SK-N-SH (cell line): ENCODE results near the gene MYO18B. TPM values are rescaled to one million over a fixed set of nuclear protein-coding genes. Genes with fewer than 3 reads are reported as not detected.

Source experiments
- CTCF ChIA-PET: fragments of 300-600, 350-600 bp; formaldehyde crosslinking; extraction: SDS; loops from one replicate; lab custom pipeline; 2021; lab: Yijun Ruan, JAX
- POLR2A ChIA-PET: fragments of 350-600 bp; sonication (Branson Sonifier 250); formaldehyde crosslinking; extraction: SDS; loops from one replicate; lab custom pipeline; 2020; ENCODE audit warnings: antibody characterized with exemption, inconsistent platforms; lab: Yijun Ruan, JAX
- DNase-seq: peaks from one replicate; pipeline ENCODE4 v3.0.0; 2012
- H2AFZ ChIP-seq: fragments of 200-600 bp; sonication (generic); 2 replicates; pipeline ENCODE4 v1.8.1; 2016; ENCODE audit warnings: antibody characterized with exemption, mild to moderate bottlenecking, low read depth
- H3F3A ChIP-seq: fragments of 200-600 bp; sonication (generic); replicated peaks from 2 replicates; pipeline ENCODE3; 2016; ENCODE audit warnings: antibody characterized with exemption, mild to moderate bottlenecking; ENCODE audit not compliant: insufficient read depth
- H3K27ac ChIP-seq, 2 experiments: fragments of 200-500 bp in 1 of 2; fragments of 200-600 bp in 1 of 2; sonication (Bioruptor generic) in 1 of 2; sonication (generic), shearing (Covaris generic) in 1 of 2; 2 replicates each; pipeline versions ENCODE4 v1.5.1 to v1.6.1; 2014 to 2016; ENCODE audit warnings: low read depth in 2 of 2, inconsistent platforms in 1 of 2, low read length in 1 of 2, mild to moderate bottlenecking in 1 of 2, mixed read lengths in 1 of 2
- H3K27me3 ChIP-seq: fragments of 200-600 bp; sonication (generic), shearing (Covaris generic); 2 replicates; pipeline ENCODE4 v1.6.1; 2016; ENCODE audit warnings: mixed run types; ENCODE audit not compliant: insufficient read depth
- H3K36me3 ChIP-seq, 2 experiments: fragments of 200-500 bp in 1 of 2; fragments of 200-600 bp in 1 of 2; sonication (Bioruptor generic) in 1 of 2; sonication (generic) in 1 of 2; replicated peaks in 1 of 2; 2 replicates each; pipeline versions ENCODE3 to v1.5.1; 2014 to 2016; ENCODE audit warnings: low read length in 1 of 2, mild to moderate bottlenecking in 1 of 2; ENCODE audit not compliant: insufficient read depth in 2 of 2, control insufficient read depth in 1 of 2
- H3K4me1 ChIP-seq, 2 experiments: fragments of 200-500 bp in 1 of 2; fragments of 200-600 bp in 1 of 2; sonication (Bioruptor generic) in 1 of 2; sonication (generic), shearing (Covaris generic) in 1 of 2; 2 replicates each; pipeline versions ENCODE4 v1.5.1 to v1.6.1; 2014 to 2016; ENCODE audit warnings: low read depth in 1 of 2, low read length in 1 of 2, mixed run types in 1 of 2; ENCODE audit not compliant: insufficient read depth in 2 of 2, control insufficient read depth in 1 of 2
- H3K4me2 ChIP-seq: fragments of 200-600 bp; sonication (generic), shearing (Covaris generic); 2 replicates; pipeline ENCODE4 v1.6.1; 2017; ENCODE audit warnings: mixed run types
- H3K4me3 ChIP-seq, 2 experiments: fragments of 200-500 bp in 1 of 2; fragments of 200-600 bp in 1 of 2; sonication (Bioruptor generic) in 1 of 2; sonication (generic), shearing (Covaris generic) in 1 of 2; 2 replicates each; pipeline versions ENCODE4 v1.5.1 to v1.8.1; 2014 to 2016; ENCODE audit warnings: low read depth in 2 of 2, inconsistent platforms in 1 of 2, low read length in 1 of 2, mild to moderate bottlenecking in 1 of 2, mixed read lengths in 1 of 2, moderate library complexity in 1 of 2
- H3K79me2 ChIP-seq: fragments of 200-600 bp; sonication (generic); 2 replicates; pipeline ENCODE4 v1.8.1; 2017; ENCODE audit warnings: mild to moderate bottlenecking; ENCODE audit not compliant: insufficient read depth
- H3K9ac ChIP-seq: fragments of 200-600 bp; sonication (generic); 2 replicates; pipeline ENCODE4 v1.6.1; 2017; ENCODE audit warnings: mixed run types
- H3K9me2 ChIP-seq: fragments of 200-600 bp; sonication (generic); 2 replicates; pipeline ENCODE4 v1.6.1; 2017; ENCODE audit warnings: mixed run types
- H3K9me3 ChIP-seq: fragments of 200-600 bp; sonication (generic); 2 replicates; pipeline ENCODE4 v1.6.1; 2017; ENCODE audit warnings: mixed run types, mild to moderate bottlenecking, moderate library complexity
- H4K20me1 ChIP-seq: fragments of 200-600 bp; sonication (generic); 2 replicates; pipeline ENCODE4 v1.6.1; 2017; ENCODE audit warnings: mild to moderate bottlenecking, mixed run types; ENCODE audit not compliant: insufficient read depth
- CHD2 ChIP-seq: fragments of 150-350 bp; IDR thresholded peaks from 2 replicates; pipeline ENCODE4 v1.6.1; 2018; ENCODE audit warnings: low read length; ENCODE audit not compliant: partially characterized antibody
- ELF1 ChIP-seq: IDR thresholded peaks from 2 replicates; pipeline ENCODE4 v1.4.0; 2012
- EZH2phosphoT487 ChIP-seq: fragments of 200-600 bp; sonication (generic); IDR thresholded peaks from 2 replicates; pipeline ENCODE4 v1.6.1; 2017; ENCODE audit warnings: low read depth, mixed run types, mild to moderate bottlenecking, antibody characterized with exemption, moderate library complexity, borderline replicate concordance
- FOSL2 ChIP-seq: IDR thresholded peaks from 2 replicates; pipeline ENCODE4 v1.4.0; 2012; ENCODE audit warnings: low read depth, mild to moderate bottlenecking, moderate library complexity, borderline replicate concordance
- FOXM1 ChIP-seq: IDR thresholded peaks from 2 replicates; pipeline ENCODE4 v1.4.0; 2012; ENCODE audit warnings: low read depth, mild to moderate bottlenecking
- GATA2 ChIP-seq: sonication (generic); formaldehyde crosslinking; IDR thresholded peaks from 2 replicates; pipeline ENCODE4 v1.5.0; 2020; ENCODE audit warnings: mild to moderate bottlenecking, missing genetic modification reagents
- JUND ChIP-seq: IDR thresholded peaks from 2 replicates; pipeline ENCODE4 v1.4.0; 2012
- MAX ChIP-seq: IDR thresholded peaks from 2 replicates; pipeline ENCODE4 v1.4.0; 2012; ENCODE audit warnings: low read depth
- NFIC ChIP-seq: IDR thresholded peaks from 2 replicates; pipeline ENCODE4 v1.4.0; 2012; ENCODE audit warnings: borderline replicate concordance
- NRF1 ChIP-seq: IDR thresholded peaks from 2 replicates; pipeline ENCODE4 v1.6.1; 2012; ENCODE audit warnings: low read depth, mild to moderate bottlenecking, low read length
- RFX5 ChIP-seq: IDR thresholded peaks from 2 replicates; pipeline ENCODE4 v1.6.1; 2012; ENCODE audit warnings: mild to moderate bottlenecking, improper control_type of control experiment, low read length
- SIN3A ChIP-seq: IDR thresholded peaks from 2 replicates; pipeline ENCODE4 v1.6.1; 2012; ENCODE audit warnings: low read depth, mild to moderate bottlenecking, low read length, moderate library complexity, borderline replicate concordance
- SMC3 ChIP-seq: IDR thresholded peaks from 2 replicates; pipeline ENCODE4 v1.6.1; 2012; ENCODE audit warnings: low read depth, low read length, improper control_type of control experiment
- TCF12 ChIP-seq: IDR thresholded peaks from 2 replicates; pipeline ENCODE4 v1.4.0; 2012
- WGBS: methylation state at CpG from one replicate; pipeline ENCODE4 v1.1.6; 2017; ENCODE audit warnings: low lambda C conversion rate; 5-methylcytosine and 5-hydroxymethylcytosine counted together
- polyA plus RNA-seq, 3 experiments: library from polyadenylated mRNA; depleted of rRNA; stranded (reverse); fragments of >200 nt; gene quantifications; 2 replicates each; pipeline ENCODE4 v1.2.3, GENCODE V29; 2012
- TF ChIP-seq, protein P1 (sequence below): fragments of 200-600 bp; sonication (generic); IDR thresholded peaks from 2 replicates; pipeline ENCODE4 v1.6.1; 2017; ENCODE audit warnings: antibody characterized with exemption, mild to moderate bottlenecking, moderate library complexity
- TF ChIP-seq, protein P2 (sequence below): IDR thresholded peaks from 2 replicates; pipeline ENCODE4 v1.4.0; 2012; ENCODE audit warnings: low read depth, borderline replicate concordance
- TF ChIP-seq, protein P3 (sequence below): IDR thresholded peaks from 2 replicates; pipeline ENCODE4; 2012
- TF ChIP-seq, protein P4 (sequence below): fragments of 150-350 bp; IDR thresholded peaks from 2 replicates; pipeline ENCODE4 v1.6.1; 2017; ENCODE audit warnings: antibody characterized with exemption, low read length, low read depth, borderline replicate concordance

The MYO18B gene
- polyA plus RNA-seq, 1 of the 3 experiments (the other 2 are of a cell fraction), result 0.05 TPM

DNA sequence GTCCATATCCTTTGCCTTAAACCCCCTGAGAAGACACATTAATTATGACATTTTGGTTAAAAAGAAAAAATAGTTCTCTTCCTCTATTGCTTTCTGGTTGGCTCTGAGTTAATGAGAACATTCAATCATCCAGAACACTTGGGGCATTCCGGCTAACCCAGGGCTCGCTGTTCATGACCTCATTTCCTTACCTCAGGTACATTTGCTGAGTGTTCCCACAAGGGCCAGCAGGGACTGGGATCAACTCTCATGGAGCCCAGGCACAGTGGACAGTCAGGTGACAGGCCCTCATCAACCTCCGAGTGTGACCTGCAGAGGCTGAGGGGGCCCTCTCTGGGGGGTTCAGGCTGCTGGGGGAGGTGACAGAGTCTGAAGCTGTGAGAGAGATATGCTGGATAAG is 98.9 kb downstream of the MYO18B start:
- Histone ChIP-seq H3K9ac (no peak overlapping the region), H3K9me2 (no peaks in the 10 kb centered on the region), H3K79me2 (no peaks in the 10 kb centered on the region), H3K9me3 (no peaks in the 10 kb centered on the region), H3K27ac (no peak overlapping the region), H3K4me3 (no peak overlapping the region), H3F3A (no peaks in the 10 kb centered on the region), H3K27me3 (no peaks in the 10 kb centered on the region), H4K20me1 (no peaks in the 10 kb centered on the region), H3K4me2 (no peak overlapping the region), H3K36me3 (no peaks in the 10 kb centered on the region), H3K4me1 (peaks cover 0 to 7% of the 10 kb centered on the region in 2 experiments; a peak in 1 of 4 replicates)
- ChIA-PET POLR2A (no interaction called here), CTCF (no interaction called here)
- DNase-seq, result no peak
- WGBS, result 26% methylated on average over 3 of the region's 3 CpGs
- TF ChIP-seq JUND (no peak), GATA2 (CRISPR knock-in tag) (no peak), CHD2 (no peak), RFX5 (no peak), SMC3 (no peak), MAX (no peak)
- TF ChIP-seq, all 33 proteins: peak for 0
- H2AFZ ChIP-seq, result no peak overlapping the region

DNA sequence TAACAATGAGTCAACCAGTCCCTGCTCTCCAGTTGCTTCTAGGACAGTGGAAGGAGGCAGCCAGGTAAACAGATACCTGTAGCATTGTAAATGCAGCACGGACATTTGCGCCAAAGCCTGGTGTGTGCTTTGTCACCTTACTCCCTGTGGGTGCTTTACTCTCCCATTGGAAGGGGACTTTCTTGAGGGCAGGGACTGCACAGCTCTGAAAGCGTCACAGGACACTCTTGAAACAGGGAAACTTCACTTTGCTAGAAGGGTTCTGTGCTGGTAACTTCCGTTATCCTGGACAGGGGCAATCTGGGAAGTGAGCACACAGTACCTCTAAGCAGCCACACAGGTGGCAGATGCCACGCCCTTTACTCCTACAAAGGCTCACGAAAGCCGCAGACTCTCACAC is 99.8 kb downstream of the MYO18B start:
- 45% methylated on average over 7 of the region's 7 CpGs for WGBS
- no peaks in the 10 kb centered on the region for H3K79me2 ChIP-seq
- no peaks in the 10 kb centered on the region for H3K9me2 ChIP-seq
- no peaks in the 10 kb centered on the region for H4K20me1 ChIP-seq
- no peak overlapping the region for H3K27ac ChIP-seq
- TF ChIP-seq FOSL2 (no peak), FOXM1 (no peak), CHD2 (no peak), NFIC (no peak), SIN3A (no peak), RFX5 (no peak), ELF1 (no peak), EZH2phosphoT487 (no peak), TCF12 (no peak), NRF1 (no peak)
- TF ChIP-seq, protein P1, sequence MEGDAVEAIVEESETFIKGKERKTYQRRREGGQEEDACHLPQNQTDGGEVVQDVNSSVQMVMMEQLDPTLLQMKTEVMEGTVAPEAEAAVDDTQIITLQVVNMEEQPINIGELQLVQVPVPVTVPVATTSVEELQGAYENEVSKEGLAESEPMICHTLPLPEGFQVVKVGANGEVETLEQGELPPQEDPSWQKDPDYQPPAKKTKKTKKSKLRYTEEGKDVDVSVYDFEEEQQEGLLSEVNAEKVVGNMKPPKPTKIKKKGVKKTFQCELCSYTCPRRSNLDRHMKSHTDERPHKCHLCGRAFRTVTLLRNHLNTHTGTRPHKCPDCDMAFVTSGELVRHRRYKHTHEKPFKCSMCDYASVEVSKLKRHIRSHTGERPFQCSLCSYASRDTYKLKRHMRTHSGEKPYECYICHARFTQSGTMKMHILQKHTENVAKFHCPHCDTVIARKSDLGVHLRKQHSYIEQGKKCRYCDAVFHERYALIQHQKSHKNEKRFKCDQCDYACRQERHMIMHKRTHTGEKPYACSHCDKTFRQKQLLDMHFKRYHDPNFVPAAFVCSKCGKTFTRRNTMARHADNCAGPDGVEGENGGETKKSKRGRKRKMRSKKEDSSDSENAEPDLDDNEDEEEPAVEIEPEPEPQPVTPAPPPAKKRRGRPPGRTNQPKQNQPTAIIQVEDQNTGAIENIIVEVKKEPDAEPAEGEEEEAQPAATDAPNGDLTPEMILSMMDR, result no peak
- TF ChIP-seq, protein P2, sequence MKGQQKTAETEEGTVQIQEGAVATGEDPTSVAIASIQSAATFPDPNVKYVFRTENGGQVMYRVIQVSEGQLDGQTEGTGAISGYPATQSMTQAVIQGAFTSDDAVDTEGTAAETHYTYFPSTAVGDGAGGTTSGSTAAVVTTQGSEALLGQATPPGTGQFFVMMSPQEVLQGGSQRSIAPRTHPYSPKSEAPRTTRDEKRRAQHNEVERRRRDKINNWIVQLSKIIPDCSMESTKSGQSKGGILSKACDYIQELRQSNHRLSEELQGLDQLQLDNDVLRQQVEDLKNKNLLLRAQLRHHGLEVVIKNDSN, result no peak
- TF ChIP-seq, protein P3, sequence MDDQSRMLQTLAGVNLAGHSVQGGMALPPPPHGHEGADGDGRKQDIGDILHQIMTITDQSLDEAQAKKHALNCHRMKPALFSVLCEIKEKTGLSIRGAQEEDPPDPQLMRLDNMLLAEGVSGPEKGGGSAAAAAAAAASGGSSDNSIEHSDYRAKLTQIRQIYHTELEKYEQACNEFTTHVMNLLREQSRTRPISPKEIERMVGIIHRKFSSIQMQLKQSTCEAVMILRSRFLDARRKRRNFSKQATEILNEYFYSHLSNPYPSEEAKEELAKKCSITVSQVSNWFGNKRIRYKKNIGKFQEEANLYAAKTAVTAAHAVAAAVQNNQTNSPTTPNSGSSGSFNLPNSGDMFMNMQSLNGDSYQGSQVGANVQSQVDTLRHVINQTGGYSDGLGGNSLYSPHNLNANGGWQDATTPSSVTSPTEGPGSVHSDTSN, result no peak
- TF ChIP-seq, protein P4, sequence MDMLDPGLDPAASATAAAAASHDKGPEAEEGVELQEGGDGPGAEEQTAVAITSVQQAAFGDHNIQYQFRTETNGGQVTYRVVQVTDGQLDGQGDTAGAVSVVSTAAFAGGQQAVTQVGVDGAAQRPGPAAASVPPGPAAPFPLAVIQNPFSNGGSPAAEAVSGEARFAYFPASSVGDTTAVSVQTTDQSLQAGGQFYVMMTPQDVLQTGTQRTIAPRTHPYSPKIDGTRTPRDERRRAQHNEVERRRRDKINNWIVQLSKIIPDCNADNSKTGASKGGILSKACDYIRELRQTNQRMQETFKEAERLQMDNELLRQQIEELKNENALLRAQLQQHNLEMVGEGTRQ, result no peak
- TF ChIP-seq, all 33 proteins: peak for 0
- H3F3A ChIP-seq, result no peaks in the 10 kb centered on the region
- no peak overlapping the region for H3K4me3 ChIP-seq
- H3K36me3 ChIP-seq, result no peaks in the 10 kb centered on the region
- H2AFZ ChIP-seq, result no peak overlapping the region
- no peaks in the 10 kb centered on the region for H3K9me3 ChIP-seq
- H3K27me3 ChIP-seq, result no peaks in the 10 kb centered on the region
- DNase-seq, result no peak
- H3K4me2 ChIP-seq, result no peak overlapping the region
- ChIA-PET POLR2A (no interaction called here), CTCF (interaction anchor here (0.6 kb wide), 1 partner anchor 742 kb away, joined by 3 read pairs; no protein-coding TSS in a partner anchor)
- no peak overlapping the region for H3K9ac ChIP-seq
- H3K4me1 ChIP-seq, result peaks cover 0 to 7% of the 10 kb centered on the region in 2 experiments; a peak in 1 of 4 replicates
